ENCODE data around the gene FOXC1.
A peak's percentile ranks its signal among the peaks of the same experiment; 100 is the strongest.

FOXC1 gene

DNA sequence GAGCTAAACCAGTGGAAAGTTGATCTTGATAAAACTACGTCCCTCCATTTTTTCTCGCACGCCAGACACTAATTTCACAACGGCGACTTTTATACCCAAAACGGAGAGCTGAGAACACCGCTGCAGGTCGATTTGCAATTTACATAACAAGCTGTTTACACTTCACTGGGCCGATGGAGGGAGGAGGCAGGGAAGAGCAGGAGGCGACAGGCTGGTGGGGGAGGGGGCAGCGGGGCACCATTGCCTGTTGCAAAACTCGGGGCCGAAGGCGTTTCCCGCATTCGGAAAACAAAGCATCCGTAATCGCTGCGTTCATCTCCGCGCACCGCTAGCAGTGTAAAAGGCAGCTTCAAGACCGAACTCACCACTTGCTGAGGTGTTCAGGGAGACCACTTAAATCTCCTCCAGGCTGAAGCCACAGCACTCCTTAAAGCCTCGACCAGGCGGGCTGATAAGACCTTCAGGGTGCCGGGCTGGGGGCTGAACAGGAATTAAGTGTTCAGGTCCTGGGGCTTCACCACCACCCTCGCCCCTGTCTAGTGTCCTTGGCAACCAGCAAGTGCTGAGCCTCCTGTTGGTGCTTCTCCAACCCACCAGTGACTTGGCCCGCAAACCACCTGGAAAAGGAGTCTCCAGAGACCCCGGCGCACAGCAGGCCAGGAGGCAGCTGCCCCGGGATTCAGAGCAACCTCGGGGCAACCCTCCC is 2.0 kb upstream of the FOXC1 start:
- in situ Hi-C loops (cut with HindIII; ENCODE audit: low pct_ligation_motif_present, low pct_unique_long_range_greater_than_20kb, low sequenced_read_pairs) = no loop called here
- DNase-seq = no peak

DNA sequence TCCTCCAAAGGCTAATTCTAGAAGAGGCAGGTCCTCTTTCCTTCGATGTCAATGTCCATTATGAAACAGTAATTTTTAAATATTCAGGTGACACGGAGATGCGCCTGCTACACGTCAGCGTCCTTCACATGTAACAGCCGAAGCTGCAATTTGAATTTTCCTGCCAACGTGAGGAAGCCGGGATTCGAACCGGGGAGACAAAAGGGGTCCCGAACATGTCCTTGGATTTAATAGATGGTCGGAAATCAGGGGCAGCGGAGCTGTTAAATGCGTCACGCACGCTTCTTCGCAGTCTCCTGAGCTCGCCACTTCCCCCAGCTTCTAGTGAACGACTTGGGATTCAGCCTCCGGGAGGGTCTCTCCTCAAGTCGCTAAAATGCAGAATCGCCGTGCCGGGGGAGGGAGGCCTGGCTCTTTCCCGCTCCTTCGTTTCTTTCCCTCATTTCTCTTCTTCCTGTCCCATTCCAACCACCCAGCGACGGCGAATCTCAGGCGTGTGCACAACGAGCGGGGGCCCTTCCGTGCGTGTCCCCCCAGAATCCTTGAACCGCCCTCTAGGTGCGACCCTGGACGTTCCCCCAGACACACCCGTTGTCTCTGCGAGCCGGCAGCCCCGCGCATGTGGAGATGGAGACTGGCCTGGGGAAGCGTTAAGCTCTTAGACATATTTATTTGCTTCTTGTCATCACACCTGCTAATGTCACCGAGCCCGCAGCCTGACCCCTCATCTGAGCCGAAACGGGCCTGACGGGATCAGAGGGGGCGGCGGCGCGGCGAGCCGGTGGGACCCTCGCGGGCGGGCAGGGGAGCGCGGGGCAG is 1.3 kb upstream of the FOXC1 start:
- in situ Hi-C loops (cut with HindIII; ENCODE audit: low pct_ligation_motif_present, low pct_unique_long_range_greater_than_20kb, low sequenced_read_pairs) = no loop called here
- no peak for DNase-seq

DNA sequence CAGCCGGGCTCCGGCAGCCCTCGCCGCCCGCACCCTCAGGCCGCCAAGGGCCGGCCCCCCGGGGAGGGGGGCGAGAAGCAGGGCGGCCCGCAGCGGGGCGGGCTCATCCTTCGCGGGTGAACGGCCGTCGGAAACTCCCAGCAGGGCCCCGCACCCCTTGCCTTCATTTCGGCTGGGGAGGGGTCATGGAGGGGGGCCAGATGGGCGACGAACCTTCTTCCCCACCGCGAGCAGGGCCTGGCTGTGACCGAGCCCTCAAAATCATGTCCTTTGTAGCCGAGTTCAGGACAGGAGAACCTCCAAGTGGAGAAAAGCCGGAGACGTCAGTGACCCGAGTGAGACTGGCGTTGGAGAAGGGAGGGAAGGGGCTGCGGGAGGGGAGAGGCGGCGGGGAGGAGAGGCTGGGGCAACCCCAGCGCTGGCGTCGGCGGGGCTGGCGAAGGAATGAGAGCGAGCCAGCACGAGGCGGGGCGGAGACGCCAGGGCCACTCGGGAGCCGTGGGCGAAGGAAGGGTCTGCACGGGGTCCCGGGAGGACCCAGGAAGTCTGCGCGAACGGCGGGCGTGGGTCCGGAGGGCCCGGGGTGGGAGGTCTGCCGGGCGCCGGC is 571 bp upstream of the FOXC1 start:
- in situ Hi-C loops (cut with HindIII; ENCODE audit: low pct_ligation_motif_present, low pct_unique_long_range_greater_than_20kb, low sequenced_read_pairs) = no loop called here
- peak; percentile 16 for DNase-seq

DNA sequence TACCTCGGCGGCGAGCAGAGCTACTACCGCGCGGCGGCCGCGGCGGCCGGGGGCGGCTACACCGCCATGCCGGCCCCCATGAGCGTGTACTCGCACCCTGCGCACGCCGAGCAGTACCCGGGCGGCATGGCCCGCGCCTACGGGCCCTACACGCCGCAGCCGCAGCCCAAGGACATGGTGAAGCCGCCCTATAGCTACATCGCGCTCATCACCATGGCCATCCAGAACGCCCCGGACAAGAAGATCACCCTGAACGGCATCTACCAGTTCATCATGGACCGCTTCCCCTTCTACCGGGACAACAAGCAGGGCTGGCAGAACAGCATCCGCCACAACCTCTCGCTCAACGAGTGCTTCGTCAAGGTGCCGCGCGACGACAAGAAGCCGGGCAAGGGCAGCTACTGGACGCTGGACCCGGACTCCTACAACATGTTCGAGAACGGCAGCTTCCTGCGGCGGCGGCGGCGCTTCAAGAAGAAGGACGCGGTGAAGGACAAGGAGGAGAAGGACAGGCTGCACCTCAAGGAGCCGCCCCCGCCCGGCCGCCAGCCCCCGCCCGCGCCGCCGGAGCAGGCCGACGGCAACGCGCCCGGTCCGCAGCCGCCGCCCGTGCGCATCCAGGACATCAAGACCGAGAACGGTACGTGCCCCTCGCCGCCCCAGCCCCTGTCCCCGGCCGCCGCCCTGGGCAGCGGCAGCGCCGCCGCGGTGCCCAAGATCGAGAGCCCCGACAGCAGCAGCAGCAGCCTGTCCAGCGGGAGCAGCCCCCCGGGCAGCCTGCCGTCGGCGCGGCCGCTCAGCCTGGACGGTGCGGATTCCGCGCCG is 994 bp downstream of the FOXC1 start:
- peak; percentile 35 for DNase-seq
- in situ Hi-C loops (cut with HindIII; ENCODE audit: low pct_ligation_motif_present, low pct_unique_long_range_greater_than_20kb, low sequenced_read_pairs) = no loop called here

DNA sequence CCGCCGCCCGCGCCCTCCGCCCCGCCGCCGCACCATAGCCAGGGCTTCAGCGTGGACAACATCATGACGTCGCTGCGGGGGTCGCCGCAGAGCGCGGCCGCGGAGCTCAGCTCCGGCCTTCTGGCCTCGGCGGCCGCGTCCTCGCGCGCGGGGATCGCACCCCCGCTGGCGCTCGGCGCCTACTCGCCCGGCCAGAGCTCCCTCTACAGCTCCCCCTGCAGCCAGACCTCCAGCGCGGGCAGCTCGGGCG is 1.5 kb downstream of the FOXC1 start:
- DNase-seq = peak; percentile 54
- in situ Hi-C loops (cut with HindIII; ENCODE audit: low pct_ligation_motif_present, low pct_unique_long_range_greater_than_20kb, low sequenced_read_pairs) = no loop called here

DNA sequence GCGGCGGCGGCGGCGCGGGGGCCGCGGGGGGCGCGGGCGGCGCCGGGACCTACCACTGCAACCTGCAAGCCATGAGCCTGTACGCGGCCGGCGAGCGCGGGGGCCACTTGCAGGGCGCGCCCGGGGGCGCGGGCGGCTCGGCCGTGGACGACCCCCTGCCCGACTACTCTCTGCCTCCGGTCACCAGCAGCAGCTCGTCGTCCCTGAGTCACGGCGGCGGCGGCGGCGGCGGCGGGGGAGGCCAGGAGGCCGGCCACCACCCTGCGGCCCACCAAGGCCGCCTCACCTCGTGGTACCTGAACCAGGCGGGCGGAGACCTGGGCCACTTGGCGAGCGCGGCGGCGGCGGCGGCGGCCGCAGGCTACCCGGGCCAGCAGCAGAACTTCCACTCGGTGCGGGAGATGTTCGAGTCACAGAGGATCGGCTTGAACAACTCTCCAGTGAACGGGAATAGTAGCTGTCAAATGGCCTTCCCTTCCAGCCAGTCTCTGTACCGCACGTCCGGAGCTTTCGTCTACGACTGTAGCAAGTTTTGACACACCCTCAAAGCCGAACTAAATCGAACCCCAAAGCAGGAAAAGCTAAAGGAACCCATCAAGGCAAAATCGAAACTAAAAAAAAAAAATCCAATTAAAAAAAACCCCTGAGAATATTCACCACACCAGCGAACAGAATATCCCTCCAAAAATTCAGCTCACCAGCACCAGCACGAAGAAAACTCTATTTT is 2.0 kb downstream of the FOXC1 start:
- in situ Hi-C loops (cut with HindIII; ENCODE audit: low pct_ligation_motif_present, low pct_unique_long_range_greater_than_20kb, low sequenced_read_pairs) = no loop called here
- peak; percentile 47 for DNase-seq

DNA sequence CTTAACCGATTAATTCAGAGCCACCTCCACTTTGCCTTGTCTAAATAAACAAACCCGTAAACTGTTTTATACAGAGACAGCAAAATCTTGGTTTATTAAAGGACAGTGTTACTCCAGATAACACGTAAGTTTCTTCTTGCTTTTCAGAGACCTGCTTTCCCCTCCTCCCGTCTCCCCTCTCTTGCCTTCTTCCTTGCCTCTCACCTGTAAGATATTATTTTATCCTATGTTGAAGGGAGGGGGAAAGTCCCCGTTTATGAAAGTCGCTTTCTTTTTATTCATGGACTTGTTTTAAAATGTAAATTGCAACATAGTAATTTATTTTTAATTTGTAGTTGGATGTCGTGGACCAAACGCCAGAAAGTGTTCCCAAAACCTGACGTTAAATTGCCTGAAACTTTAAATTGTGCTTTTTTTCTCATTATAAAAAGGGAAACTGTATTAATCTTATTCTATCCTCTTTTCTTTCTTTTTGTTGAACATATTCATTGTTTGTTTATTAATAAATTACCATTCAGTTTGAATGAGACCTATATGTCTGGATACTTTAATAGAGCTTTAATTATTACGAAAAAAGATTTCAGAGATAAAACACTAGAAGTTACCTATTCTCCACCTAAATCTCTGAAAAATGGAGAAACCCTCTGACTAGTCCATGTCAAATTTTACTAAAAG is 2.7 kb downstream of the FOXC1 start:
- DNase-seq = no peak
- in situ Hi-C loops (cut with HindIII; ENCODE audit: low pct_ligation_motif_present, low pct_unique_long_range_greater_than_20kb, low sequenced_read_pairs) = no loop called here

DNA sequence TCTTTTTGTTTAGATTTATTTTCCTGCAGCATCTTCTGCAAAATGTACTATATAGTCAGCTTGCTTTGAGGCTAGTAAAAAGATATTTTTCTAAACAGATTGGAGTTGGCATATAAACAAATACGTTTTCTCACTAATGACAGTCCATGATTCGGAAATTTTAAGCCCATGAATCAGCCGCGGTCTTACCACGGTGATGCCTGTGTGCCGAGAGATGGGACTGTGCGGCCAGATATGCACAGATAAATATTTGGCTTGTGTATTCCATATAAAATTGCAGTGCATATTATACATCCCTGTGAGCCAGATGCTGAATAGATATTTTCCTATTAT is 3.2 kb downstream of the FOXC1 start:
- in situ Hi-C loops (cut with HindIII; ENCODE audit: low pct_ligation_motif_present, low pct_unique_long_range_greater_than_20kb, low sequenced_read_pairs) = no loop called here
- peak; percentile 45 for DNase-seq

DNA sequence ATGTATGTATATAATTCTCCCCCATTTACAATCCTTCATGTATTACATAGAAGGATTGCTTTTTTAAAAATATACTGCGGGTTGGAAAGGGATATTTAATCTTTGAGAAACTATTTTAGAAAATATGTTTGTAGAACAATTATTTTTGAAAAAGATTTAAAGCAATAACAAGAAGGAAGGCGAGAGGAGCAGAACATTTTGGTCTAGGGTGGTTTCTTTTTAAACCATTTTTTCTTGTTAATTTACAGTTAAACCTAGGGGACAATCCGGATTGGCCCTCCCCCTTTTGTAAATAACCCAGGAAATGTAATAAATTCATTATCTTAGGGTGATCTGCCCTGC is 3.6 kb downstream of the FOXC1 start:
- DNase-seq = no peak
- in situ Hi-C loops (cut with HindIII; ENCODE audit: low pct_ligation_motif_present, low pct_unique_long_range_greater_than_20kb, low sequenced_read_pairs) = no loop called here

DNA sequence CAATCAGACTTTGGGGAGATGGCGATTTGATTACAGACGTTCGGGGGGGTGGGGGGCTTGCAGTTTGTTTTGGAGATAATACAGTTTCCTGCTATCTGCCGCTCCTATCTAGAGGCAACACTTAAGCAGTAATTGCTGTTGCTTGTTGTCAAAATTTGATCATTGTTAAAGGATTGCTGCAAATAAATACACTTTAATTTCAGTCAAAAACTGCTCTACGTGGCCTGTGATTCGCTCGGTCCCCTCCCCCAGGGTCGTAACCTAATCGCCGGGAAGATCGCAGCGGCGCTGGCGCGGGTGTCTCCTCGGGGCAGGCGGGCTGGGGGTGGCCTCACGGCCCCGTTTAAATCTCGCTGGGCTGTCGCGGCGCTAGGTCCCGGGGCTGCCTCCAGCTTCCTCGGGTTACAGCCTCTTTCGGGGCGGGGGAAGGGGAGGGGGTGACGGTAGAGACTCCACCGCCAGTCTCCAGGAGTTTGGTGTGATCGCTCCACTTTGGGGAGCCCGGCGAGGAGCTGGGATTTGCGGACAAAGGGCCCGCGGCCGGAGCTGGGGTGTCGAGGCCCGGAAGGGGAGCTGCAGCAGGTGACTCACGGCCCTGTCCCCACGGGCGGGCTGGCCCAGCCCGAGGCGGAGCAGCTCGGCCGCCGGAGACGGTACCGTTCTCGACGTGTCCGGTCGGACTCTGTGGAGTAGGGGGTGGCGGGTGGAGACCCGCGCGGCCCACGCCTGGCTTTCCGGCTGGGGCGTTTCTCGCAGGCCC is 4.2 kb downstream of the FOXC1 start:
- in situ Hi-C loops (cut with HindIII; ENCODE audit: low pct_ligation_motif_present, low pct_unique_long_range_greater_than_20kb, low sequenced_read_pairs) = no loop called here
- DNase-seq = peak; percentile 43

DNA sequence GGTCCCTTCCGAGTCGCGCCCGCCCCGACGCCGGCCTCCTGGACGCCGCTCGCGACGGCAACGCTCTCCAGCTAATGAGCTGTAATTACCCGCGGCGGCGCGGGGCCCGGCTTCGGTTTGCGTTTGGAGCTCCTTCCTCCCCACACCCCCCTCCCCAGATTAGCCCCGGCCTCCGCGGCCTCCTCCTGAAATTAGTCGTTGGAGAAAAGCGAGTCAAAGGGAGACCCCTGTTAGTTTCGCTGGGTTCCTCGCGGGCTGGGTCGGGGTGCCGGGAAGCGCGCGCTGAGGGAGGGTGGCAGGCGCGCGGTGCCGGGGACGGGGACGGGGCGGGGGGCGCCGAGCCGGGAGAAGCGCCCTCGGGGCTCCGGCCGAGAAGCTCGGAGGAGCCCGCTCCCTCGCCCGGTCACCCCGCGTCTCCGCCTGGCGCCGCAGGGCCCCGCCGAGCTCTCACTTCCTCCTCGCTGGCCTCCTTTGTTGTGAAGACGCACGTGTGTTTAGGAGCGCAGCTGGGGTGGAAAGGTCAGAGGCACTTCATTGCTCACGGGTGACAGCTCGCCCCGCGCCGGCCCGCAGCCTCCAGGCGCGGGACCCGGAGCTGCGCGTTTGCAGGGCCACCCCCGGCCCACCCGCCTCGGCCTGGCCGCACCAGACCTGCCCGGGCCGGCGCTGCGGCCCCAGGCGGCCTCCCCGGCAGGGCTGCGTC is 4.9 kb downstream of the FOXC1 start:
- DNase-seq = no peak
- in situ Hi-C loops (cut with HindIII; ENCODE audit: low pct_ligation_motif_present, low pct_unique_long_range_greater_than_20kb, low sequenced_read_pairs) = no loop called here

DNA sequence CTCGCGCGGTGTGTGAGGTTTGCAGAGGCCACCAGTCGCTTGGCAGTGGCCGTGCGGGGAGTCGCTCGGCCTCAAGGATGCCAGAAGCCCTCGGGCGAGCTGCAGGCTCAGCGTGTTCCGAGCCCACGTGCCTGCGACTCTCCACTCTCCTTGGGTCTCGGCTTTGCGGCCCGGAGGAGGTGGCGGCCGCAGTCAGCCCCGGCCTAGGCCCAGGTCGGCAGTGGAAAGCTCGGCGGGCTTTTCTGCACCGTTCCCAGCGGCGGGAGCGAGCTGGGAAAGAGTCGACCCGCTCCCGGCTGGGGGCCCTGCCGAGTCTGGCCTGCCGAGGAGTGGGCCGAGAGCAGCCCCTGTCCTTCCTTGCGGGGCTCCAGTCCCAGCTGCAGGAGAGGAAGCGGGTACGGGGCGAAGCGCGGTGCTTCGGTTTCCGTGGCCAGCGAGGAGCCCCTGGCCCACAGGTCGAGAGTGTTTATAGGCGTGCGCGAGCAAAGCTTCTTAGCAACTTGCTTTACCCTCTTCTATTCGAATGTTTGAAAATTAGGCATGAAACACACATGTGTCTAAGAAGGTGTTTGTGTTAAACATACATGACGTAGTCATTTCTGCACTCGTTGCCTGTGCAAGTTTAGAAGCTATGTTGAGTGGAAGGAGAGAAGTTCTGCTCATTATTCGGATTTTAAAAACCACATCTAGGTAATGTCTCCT is 5.6 kb downstream of the FOXC1 start:
- in situ Hi-C loops (cut with HindIII; ENCODE audit: low pct_ligation_motif_present, low pct_unique_long_range_greater_than_20kb, low sequenced_read_pairs) = no loop called here
- DNase-seq = no peak

DNA sequence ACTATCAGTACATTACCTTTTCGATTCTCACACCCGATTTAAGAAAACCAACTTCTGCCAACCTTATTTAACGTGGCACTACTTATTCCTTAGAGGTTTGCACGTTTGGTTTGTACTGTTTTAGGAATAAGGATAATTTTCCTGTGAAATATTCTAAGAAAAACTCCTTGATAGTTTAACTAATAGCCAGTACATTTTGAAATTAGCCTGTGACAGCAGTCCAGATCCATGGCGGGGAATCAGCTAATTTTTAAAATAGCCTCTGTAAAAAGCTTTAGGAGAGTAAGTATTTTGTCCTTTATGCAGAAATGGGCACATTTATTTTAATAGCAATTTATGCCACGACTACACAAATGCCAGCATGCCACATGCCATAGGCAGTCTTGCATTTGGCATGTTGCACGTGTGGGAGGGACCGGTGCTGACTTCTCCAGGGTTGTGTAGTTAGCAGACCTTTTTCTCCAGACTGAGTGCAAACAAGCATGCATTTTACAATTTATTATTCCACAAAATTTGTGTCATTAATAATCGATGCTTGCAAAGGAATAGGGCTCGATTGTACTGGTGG is 6.2 kb downstream of the FOXC1 start:
- in situ Hi-C loops (cut with HindIII; ENCODE audit: low pct_ligation_motif_present, low pct_unique_long_range_greater_than_20kb, low sequenced_read_pairs) = no loop called here

DNA sequence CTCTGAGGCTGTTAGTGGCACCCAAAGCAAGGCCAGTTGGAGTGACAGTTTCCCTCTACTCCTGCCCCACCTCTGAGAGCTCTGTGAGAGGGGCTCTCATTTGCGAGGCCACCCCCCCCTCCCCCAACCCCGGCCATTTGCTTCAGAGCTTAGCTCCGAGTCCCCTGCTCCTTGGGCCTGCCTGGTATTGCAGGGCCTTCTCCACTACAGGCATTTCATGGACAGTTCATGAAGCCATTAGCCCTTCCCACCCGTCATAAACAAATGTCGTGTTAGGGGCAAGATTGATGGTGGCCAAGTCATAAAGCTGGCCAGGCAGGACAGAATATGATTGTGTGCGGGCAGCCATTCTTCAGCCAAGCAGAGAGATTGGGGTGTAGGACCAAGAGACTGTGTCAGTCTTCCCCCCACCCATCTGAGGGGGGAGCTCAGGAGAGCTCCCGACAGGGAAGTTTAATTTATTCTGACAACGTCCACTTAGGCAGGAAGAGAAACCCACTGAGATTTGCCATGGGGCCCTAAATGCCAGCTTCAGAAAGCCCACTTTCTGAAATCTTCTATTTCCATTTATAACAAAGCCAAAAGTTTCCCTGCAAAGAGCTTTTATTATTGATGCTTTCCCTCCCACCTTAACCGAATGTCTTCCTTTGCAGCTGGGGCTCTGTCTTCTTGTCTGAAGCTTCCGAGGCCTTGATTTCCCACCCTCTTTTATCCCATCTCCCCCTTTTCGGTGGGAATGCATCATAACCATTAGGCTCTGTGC is 7.2 kb downstream of the FOXC1 start:
- no peak for DNase-seq
- in situ Hi-C loops (cut with HindIII; ENCODE audit: low pct_ligation_motif_present, low pct_unique_long_range_greater_than_20kb, low sequenced_read_pairs) = no loop called here

More for the DNA sequence above, 6.2 kb downstream of the FOXC1 start:
- DNase-seq = no peak

DNA sequence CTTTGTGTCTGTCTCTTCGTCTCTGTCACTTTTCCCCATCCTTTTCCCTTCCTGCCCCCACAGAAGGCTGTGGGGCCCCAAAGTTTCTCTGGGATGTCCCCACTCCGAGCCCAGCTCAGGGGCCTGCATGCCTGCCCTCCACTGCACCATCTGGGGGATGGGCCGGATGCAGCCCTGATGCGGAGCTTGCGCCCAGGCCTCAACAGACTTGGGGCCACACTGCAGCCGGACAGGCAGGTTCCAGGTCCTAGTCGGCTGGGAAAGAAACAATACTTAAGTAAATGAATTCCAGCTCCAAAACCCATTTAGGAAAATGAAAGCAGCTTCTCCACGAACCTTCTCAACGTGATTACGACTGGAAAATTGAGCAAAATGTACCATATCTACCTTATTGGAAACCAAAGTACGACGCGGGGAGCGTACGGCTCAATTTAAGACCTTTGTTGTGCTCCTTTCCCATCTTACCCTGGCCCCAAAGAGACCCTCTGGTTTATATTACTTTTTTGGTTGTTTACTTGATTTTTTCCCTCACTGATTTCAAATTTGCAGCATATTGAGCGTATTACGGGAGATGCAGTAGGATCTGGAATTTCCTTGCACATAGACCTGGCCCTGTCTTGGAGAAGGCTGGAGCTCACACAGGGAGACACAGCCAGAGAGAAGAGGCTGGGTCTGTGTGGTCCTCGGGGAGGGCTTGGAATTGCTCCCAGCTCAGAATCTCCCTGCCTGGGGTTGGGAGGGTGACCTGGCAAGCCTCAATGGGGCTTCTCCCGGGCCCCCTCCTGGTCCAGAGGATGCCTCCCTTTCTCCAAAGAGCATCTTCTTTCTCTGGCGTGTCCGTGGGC is 8.0 kb downstream of the FOXC1 start:
- no peak for DNase-seq
- in situ Hi-C loops (cut with HindIII; ENCODE audit: low pct_ligation_motif_present, low pct_unique_long_range_greater_than_20kb, low sequenced_read_pairs) = no loop called here
